Gastroesophageal sphincter (tissue), 3 donors: ENCODE measurements around the gene TPCN1.

Source experiments
- CTCF ChIP-seq, 4 experiments: fragments of 200-600 bp in 2 of 4; fragments of 450-650 bp in 2 of 4; sonication (generic) in 1 of 4; IDR thresholded peaks; one replicate each; pipeline ENCODE4 v1.5.1; 2017 to 2019; ENCODE audit warnings: antibody characterized with exemption in 4 of 4, mild to moderate bottlenecking in 2 of 4, moderate library complexity in 2 of 4
- EP300 ChIP-seq: sonication (generic); formaldehyde crosslinking; IDR thresholded peaks from one replicate; pipeline ENCODE4 v1.6.1; 2017; ENCODE audit warnings: antibody characterized with exemption, mild to moderate bottlenecking
- POLR2A ChIP-seq, 2 donors: fragments of 450-650 bp; IDR thresholded peaks; one replicate each; pipeline ENCODE4 v1.6.1; 2017; ENCODE audit warnings: antibody characterized with exemption in 2 of 2, mild to moderate bottlenecking in 2 of 2, moderate library complexity in 1 of 2
- POLR2AphosphoS5 ChIP-seq: sonication (generic); formaldehyde crosslinking; IDR thresholded peaks from one replicate; pipeline ENCODE4 v1.6.1; 2017; ENCODE audit warnings: antibody characterized with exemption

GRCh38 chr12:113241191-113242025 is 20.1 kb downstream of the TPCN1 start:
- no peak for TF ChIP-seq CTCF (IDR thresholded peaks at IDR 0.05)
- no peak for TF ChIP-seq POLR2A (IDR thresholded peaks at IDR 0.05)
- no peak for TF ChIP-seq EP300
- TF ChIP-seq POLR2AphosphoS5, result no peak
